Measurements from ENCODE around the gene ALK.

DNA sequence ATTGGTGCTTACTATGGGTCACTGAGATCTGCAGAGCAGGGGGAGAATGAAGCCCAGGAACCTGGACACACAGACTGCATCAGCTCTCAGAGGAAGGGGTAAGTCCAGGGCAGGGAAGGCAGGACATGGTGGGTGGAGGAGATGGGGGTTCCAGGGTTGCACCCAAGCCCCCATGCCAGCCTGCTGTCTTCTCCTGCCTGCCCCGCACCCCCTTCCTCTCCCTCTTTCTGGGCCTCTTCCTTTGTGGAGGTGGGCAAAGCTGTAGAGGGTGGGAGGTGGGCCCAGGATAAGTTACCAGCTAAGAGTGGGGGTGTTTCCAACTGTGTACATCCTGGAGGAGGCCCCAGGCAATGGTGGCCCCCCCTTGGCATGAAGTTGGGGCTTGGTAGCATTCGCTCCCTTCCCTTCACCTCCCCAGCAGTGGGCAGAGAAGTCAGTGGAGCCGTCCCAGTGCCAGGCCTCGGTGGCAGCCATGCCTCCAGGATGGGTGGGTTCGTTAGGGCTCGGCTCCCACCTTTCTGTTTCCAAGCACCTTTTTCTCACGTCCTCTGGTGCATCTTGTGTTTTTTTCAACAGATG lies 674.0 kb downstream of the ALK start:
- TF ChIP-seq, protein P1, sequence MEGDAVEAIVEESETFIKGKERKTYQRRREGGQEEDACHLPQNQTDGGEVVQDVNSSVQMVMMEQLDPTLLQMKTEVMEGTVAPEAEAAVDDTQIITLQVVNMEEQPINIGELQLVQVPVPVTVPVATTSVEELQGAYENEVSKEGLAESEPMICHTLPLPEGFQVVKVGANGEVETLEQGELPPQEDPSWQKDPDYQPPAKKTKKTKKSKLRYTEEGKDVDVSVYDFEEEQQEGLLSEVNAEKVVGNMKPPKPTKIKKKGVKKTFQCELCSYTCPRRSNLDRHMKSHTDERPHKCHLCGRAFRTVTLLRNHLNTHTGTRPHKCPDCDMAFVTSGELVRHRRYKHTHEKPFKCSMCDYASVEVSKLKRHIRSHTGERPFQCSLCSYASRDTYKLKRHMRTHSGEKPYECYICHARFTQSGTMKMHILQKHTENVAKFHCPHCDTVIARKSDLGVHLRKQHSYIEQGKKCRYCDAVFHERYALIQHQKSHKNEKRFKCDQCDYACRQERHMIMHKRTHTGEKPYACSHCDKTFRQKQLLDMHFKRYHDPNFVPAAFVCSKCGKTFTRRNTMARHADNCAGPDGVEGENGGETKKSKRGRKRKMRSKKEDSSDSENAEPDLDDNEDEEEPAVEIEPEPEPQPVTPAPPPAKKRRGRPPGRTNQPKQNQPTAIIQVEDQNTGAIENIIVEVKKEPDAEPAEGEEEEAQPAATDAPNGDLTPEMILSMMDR (IDR thresholded peaks at IDR 0.05) = no peak
- TF ChIP-seq POLR2AphosphoS5 (IDR thresholded peaks at IDR 0.05) (no peak), EP300 (IDR thresholded peaks at IDR 0.05) (no peak), POLR2A (IDR thresholded peaks at IDR 0.05; ENCODE audit: low read depth) (no peak)

Measured in esophagus muscularis mucosa (tissue), 4 donors.